Suprapubic skin (tissue), 3 donors: ENCODE measurements around the gene UNC93A.
"Not testable (repeated sequence)": the region's sequence is repeated elsewhere in the genome, so short reads cannot be mapped to it uniquely, and the experiment has no call there.

Source experiments
- CTCF ChIP-seq, 2 donors: fragments of 200-600 bp in 1 of 2; fragments of 450-650 bp in 1 of 2; sonication (generic) in 1 of 2; IDR thresholded peaks; one replicate each; pipeline ENCODE4 v1.5.1; 2016 to 2019; ENCODE audit warnings: antibody characterized with exemption in 2 of 2, mild to moderate bottlenecking in 1 of 2, moderate library complexity in 1 of 2
- POLR2AphosphoS5 ChIP-seq, 3 donors: sonication (generic); formaldehyde crosslinking; IDR thresholded peaks; one replicate each; pipeline ENCODE4 v1.6.1; 2017; ENCODE audit warnings: antibody characterized with exemption in 3 of 3

GRCh38 chr6:167318354-167318753, 27.2 kb downstream of the UNC93A start:
- not testable (repeated sequence) for TF ChIP-seq CTCF, POLR2AphosphoS5 (IDR thresholded peaks at IDR 0.05)
